ENCODE data around the gene IMPDH2.
A peak's percentile ranks its signal among the peaks of the same experiment; 100 is the strongest.

The IMPDH2 gene

DNA sequence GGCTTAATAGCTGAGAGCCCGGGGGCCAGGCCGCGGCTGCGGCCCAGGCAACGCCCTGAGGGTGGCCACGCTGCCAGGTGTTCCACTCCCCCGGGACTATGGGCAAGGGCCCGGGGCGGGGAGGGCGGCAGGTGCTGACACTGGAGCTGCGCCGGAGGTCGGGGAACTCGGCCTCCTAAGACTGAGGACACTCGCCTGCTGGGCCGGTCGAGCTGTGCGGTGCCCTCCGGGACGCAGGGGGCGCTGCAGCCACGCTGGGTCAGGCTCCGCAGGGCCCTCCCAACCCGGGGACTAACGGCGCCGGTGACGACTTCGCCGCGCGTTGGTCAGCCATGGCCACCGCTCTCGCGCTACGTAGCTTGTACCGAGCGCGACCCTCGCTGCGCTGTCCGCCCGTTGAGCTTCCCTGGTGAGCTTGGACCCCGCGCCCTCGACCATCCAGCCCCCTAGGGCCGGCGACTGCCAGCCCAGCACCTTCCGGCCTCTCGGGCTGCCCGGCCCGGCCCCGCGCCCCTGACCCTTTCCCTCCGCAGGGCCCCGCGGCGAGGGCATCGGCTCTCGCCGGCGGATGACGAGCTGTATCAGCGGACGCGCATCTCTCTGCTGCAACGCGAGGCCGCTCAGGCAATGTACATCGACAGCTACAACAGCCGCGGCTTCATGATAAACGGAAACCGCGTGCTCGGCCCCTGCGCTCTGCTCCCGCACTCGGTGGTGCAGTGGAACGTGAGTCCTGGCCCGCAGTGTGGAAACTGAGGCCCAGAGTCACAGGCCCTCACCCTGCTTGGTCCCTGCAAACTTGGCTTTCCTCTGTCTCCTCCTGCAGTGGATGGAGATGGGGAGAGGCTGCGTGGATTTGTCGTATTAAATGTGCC is 7.1 kb downstream of the IMPDH2 start, which contains the start of gene NDUFAF3:
Gene NDUFAF3, plus strand, starts transcription at position 309 of the 875 bp plus-strand sequence. Its CDS starts 24 bp downstream, at position 333.
- H3K4me3 ChIP-seq (ENCODE audit: low read length), result peak within 1 kb of the TSS; percentile 95
- peak; percentile 93 for DNase-seq (ENCODE audit: low read depth)
- TF ChIP-seq, protein P1, sequence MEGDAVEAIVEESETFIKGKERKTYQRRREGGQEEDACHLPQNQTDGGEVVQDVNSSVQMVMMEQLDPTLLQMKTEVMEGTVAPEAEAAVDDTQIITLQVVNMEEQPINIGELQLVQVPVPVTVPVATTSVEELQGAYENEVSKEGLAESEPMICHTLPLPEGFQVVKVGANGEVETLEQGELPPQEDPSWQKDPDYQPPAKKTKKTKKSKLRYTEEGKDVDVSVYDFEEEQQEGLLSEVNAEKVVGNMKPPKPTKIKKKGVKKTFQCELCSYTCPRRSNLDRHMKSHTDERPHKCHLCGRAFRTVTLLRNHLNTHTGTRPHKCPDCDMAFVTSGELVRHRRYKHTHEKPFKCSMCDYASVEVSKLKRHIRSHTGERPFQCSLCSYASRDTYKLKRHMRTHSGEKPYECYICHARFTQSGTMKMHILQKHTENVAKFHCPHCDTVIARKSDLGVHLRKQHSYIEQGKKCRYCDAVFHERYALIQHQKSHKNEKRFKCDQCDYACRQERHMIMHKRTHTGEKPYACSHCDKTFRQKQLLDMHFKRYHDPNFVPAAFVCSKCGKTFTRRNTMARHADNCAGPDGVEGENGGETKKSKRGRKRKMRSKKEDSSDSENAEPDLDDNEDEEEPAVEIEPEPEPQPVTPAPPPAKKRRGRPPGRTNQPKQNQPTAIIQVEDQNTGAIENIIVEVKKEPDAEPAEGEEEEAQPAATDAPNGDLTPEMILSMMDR (conservative IDR thresholded peaks at IDR 0.05; ENCODE audit: low read length), result peak; percentile 80

GRCh38 chr3:49021213-49021812 is 7.9 kb downstream of the IMPDH2 start:
- DNase-seq (ENCODE audit: low read depth), result peak; percentile 96
- TF ChIP-seq, protein P1 (conservative IDR thresholded peaks at IDR 0.05; ENCODE audit: low read length), result no peak

DNA sequence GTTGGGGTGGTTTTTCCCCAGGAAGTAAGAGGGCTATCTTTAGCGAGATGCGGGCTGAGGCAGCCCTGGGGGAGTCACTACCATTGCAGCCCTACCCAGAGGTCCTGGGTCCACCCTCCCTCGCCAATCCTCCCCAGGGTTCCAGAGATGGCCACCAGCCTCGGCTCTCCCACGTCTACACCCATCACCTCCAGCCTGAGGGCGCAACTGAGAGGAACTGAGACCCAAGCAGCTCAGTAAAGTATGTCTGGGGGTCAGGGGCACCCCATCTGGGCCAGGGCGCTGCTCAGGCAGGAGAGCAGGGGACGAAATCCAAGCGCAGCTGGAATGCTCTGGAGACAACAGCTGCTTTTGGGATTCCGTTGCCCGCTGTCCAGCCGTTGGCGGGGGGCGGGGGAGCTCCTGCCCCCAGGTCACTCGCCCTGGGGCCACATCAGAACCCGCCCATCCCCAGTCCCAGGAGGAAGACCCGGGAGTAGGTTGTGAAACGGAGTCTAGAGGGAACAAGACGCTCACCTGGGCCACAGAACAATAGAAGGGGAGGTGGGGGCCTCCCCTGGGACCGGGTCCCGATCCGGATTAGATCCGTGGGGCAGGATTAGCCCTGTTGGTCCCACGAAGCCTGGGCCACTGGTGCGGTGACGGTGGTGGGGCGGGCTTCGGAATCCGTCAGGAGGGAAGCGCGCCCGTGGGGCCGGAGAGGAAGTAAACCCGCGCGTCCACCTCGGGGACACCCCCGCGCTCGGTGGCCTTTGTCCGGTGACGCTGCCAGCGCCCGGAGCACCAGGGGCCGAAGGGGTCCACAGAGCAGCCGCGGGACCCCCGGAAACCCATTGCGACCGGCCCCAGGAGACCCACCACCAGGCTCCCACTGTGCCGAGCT is 8.6 kb downstream of the IMPDH2 start:
- H3K4me3 ChIP-seq (ENCODE audit: low read length), result peak overlapping the region; percentile 95
- TF ChIP-seq, protein P1 (conservative IDR thresholded peaks at IDR 0.05; ENCODE audit: low read length), result no peak
- DNase-seq (ENCODE audit: low read depth), result no peak

More at GRCh38 chr3:49021213-49021812, 7.9 kb downstream of the IMPDH2 start:
- H3K4me3 ChIP-seq (ENCODE audit: low read length), result peak overlapping the region; percentile 95

DNA sequence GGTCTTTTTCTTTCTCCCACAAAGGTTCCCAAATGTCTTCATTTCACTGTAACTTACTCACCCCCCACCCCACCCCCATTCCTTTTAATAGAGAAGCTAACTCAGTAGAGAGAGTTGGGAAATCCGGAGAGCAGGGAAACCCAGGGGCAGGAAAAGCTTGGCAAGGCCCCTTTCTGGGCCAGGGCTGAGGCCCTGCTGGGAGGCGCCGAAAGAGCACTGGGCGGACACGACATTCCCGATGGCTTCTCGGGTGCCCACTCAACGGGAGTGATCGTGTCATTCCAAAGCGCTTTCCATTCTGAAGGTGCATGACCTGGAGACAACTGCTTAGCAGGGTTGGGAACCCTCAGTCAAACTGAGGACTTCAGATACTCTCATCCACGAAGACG is 9.3 kb downstream of the IMPDH2 start:
- peak overlapping the region; percentile 95 for H3K4me3 ChIP-seq (ENCODE audit: low read length)
- no peak for DNase-seq (ENCODE audit: low read depth)
- TF ChIP-seq, protein P1 (conservative IDR thresholded peaks at IDR 0.05; ENCODE audit: low read length), result no peak

DNA sequence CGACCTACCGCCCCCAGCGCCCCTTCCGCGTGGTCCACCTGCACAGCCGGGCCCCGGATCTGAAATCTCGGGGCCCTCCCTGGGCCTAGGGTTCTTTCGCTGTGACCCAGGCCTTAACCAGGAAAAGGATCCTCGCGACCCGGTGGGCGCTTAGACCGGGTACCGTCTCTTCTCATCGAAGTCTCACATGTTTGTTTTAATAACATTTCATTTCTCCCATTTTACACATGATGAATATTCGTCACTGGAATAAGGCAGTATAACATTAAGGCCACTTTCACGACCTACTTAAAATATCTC is 10.5 kb downstream of the IMPDH2 start:
- peak overlapping the region; percentile 77 for H3K4me3 ChIP-seq (ENCODE audit: low read length)
- no peak for DNase-seq (ENCODE audit: low read depth)
- TF ChIP-seq, protein P1 (conservative IDR thresholded peaks at IDR 0.05; ENCODE audit: low read length), result no peak

GRCh38 chr3:49017971-49018706 is 11.1 kb downstream of the IMPDH2 start, which contains the start of gene DALRD3:
DALRD3 (minus strand) TSS chr3:49018580; CDS start chr3:49018564, 16 bp downstream.
- peak; percentile 47 for DNase-seq (ENCODE audit: low read depth)
- H3K4me3 ChIP-seq (ENCODE audit: low read length), result peak within 1 kb of the TSS; percentile 77
- TF ChIP-seq, protein P1 (conservative IDR thresholded peaks at IDR 0.05; ENCODE audit: low read length), result no peak

Measured in AG10803 (cell line).